ENCODE measurements around the gene CNN2. TPM values are rescaled to one million over a fixed set of nuclear protein-coding genes. Genes with fewer than 3 reads are reported as not detected.
A peak's percentile ranks its signal among the peaks of the same experiment; 100 is the strongest.

CNN2 gene
- total RNA-seq, 6 experiments from 2014 or later, result 16.4 to 53.8 (median 22.2) TPM

DNA sequence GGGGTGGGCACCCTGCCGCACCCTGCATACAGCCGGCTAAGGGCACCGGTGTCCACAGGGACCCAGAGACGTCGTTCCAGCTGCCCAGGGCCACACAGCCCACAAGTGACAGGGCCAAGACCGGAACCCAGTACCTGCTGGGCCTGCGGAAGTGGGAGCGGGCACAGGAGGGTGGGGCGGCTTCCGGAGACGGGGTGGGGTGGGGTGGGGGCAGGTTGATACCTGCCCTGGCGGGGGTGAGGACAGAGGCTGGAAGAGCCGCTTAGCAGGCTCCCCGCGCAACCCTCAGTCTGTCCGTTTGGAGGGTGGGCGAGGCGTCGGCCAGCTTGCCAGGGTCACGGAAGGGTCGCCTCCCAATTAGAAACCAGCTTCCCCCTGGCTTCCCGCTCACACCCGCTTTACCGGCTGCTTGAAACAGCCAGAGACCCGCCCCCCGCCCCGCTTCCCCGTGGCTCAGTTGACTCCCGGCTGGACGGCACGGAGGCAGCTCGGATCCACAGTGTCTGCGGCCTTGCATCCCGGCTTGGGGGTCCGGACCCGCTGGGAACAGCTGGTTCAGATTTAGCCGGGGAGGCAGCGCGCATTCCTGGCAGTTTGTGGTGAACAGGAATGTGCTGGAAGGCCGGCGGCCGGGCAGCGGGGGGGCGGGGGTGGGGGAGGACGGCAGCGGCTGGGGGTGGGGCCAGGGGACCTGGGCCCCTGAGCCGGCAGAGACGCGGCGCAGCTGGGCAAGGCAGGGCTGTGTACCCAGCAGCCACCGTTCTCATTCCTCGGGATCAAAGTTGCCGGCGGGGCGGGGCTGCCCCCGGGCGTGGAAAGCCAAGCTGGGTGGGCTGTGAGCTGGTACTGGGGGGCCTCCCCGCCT, 1.9 kb downstream of the CNN2 start:
- H3K27ac ChIP-seq, result peak overlapping the region; percentile 51 to 92 (median 87)
- peak overlapping the region; percentile 75 to 89 (median 79) for H3K4me3 ChIP-seq
- no peaks in the 10 kb centered on the region for H3K9me3 ChIP-seq
- H3K36me3 ChIP-seq, result peaks cover 0 to 7% (median 4%) of the 10 kb centered on the region in 4 donors
- ATAC-seq (peak; percentile 17 to 33 (median 23)), DNase-seq (no peak)
- intact Hi-C loops (cut with DNase I), result no loop called here
- TF ChIP-seq POLR2A (IDR thresholded peaks at IDR 0.05), result no peak
- TF ChIP-seq, protein P1, sequence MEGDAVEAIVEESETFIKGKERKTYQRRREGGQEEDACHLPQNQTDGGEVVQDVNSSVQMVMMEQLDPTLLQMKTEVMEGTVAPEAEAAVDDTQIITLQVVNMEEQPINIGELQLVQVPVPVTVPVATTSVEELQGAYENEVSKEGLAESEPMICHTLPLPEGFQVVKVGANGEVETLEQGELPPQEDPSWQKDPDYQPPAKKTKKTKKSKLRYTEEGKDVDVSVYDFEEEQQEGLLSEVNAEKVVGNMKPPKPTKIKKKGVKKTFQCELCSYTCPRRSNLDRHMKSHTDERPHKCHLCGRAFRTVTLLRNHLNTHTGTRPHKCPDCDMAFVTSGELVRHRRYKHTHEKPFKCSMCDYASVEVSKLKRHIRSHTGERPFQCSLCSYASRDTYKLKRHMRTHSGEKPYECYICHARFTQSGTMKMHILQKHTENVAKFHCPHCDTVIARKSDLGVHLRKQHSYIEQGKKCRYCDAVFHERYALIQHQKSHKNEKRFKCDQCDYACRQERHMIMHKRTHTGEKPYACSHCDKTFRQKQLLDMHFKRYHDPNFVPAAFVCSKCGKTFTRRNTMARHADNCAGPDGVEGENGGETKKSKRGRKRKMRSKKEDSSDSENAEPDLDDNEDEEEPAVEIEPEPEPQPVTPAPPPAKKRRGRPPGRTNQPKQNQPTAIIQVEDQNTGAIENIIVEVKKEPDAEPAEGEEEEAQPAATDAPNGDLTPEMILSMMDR (IDR thresholded peaks at IDR 0.05), result no peak
- H3K4me1 ChIP-seq, result no peaks in the 10 kb centered on the region
- 55% methylated on average over 4 of the region's 58 CpGs for WGBS (ENCODE audit: insufficient coverage, low coverage, low lambda C conversion rate, missing lambda C conversion rate)
- H3K27me3 ChIP-seq, result no peaks in the 10 kb centered on the region

DNA sequence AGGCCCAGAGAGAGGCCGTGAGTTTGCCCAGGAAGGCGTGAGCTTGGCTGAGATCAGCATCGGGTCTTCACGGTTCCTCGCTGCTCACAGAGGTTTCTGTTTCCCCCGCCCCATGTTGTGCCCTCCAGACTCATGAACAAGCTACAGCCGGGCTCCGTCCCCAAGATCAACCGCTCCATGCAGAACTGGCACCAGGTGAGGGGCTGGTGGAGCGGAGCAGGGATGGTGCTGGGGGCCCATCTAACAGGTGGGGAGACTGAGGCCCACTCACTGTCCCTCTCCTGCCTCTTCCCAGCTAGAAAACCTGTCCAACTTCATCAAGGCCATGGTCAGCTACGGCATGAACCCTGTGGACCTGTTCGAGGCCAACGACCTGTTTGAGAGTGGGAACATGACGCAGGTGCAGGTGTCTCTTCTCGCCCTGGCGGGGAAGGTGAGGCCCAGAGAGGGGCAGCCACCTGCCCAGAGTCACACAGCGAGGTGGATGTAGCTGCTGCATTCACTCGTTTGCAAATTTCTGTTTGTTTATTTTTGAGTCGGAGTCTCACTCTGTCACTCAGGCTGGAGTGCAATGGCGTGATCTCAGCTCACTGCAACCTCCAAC, 6.0 kb downstream of the CNN2 start:
- WGBS (ENCODE audit: insufficient coverage, low coverage, low lambda C conversion rate, missing lambda C conversion rate), result 78% methylated on average over 6 of the region's 20 CpGs
- DNase-seq (no peak), ATAC-seq (no peak)
- no peak overlapping the region for H3K4me3 ChIP-seq
- no peaks in the 10 kb centered on the region for H3K9me3 ChIP-seq
- no peaks in the 10 kb centered on the region for H3K27me3 ChIP-seq
- peaks cover 0 to 7% (median 4%) of the 10 kb centered on the region in 4 donors for H3K36me3 ChIP-seq
- intact Hi-C loops (cut with DNase I), result no loop called here
- no peaks in the 10 kb centered on the region for H3K4me1 ChIP-seq
- no peak for TF ChIP-seq POLR2A (IDR thresholded peaks at IDR 0.05)
- TF ChIP-seq, protein P1 (IDR thresholded peaks at IDR 0.05), result no peak
- no peak overlapping the region for H3K27ac ChIP-seq

DNA sequence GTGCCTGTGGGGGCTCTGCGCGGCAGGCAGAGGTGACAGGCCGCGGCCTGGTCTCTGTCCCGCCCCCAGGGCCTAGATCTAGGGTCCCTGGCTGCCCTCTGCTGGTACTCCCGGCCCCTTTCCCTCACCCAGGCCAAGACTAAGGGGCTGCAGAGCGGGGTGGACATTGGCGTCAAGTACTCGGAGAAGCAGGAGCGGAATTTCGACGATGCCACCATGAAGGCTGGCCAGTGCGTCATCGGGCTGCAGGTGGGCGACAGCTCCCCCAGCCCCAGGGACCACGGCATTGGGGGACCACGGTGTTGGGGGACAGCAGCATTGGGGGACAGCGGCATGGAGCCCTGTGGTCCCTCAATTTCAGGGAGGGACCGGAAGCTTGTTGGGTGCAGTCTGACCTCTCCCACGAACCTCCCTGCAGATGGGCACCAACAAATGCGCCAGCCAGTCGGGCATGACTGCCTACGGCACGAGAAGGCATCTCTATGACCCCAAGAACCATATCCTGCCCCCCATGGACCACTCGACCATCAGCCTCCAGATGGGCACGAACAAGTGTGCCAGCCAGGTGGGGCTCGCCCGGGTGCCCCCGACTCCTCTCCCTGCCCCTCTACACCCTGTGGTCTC, 9.7 kb downstream of the CNN2 start:
- 78% methylated on average over 9 of the region's 29 CpGs for WGBS (ENCODE audit: insufficient coverage, low coverage, low lambda C conversion rate, missing lambda C conversion rate)
- no peak overlapping the region for H3K4me3 ChIP-seq
- peaks cover 0 to 7% (median 4%) of the 10 kb centered on the region in 4 donors for H3K36me3 ChIP-seq
- no peak overlapping the region for H3K27ac ChIP-seq
- TF ChIP-seq, protein P1 (IDR thresholded peaks at IDR 0.05), result no peak
- TF ChIP-seq POLR2A (IDR thresholded peaks at IDR 0.05), result no peak
- no peak for ATAC-seq
- H3K4me1 ChIP-seq, result peaks cover 0 to 10% (median 3%) of the 10 kb centered on the region in 4 donors
- no peaks in the 10 kb centered on the region for H3K27me3 ChIP-seq
- no peaks in the 10 kb centered on the region for H3K9me3 ChIP-seq
- intact Hi-C loops (cut with DNase I), result no loop called here
- DNase-seq, result peak in 1 of 3 donors; percentile 18

DNA sequence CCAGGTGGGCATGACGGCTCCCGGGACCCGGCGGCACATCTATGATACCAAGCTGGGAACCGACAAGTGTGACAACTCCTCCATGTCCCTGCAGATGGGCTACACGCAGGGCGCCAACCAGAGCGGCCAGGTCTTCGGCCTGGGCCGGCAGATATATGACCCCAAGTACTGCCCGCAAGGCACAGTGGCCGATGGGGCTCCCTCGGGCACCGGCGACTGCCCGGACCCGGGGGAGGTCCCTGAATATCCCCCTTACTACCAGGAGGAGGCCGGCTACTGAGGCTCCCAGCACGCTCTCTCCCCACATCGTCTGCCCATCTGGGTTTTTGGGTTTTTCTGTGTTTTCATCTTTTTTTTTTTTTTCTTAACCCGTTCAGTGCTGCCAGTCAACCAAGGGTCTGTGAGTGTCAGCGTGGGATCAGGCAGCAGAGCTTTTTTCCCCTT, 11.2 kb downstream of the CNN2 start:
- ATAC-seq (no peak), DNase-seq (peak in 2 of 3 donors; percentile 30 to 60)
- intact Hi-C loops (cut with DNase I), result no loop called here
- peaks cover 0 to 3% (median 1%) of the 10 kb centered on the region in 4 donors for H3K36me3 ChIP-seq
- 70% methylated on average over 2 of the region's 22 CpGs for WGBS (ENCODE audit: insufficient coverage, low coverage, low lambda C conversion rate, missing lambda C conversion rate)
- H3K27me3 ChIP-seq, result no peaks in the 10 kb centered on the region
- no peak overlapping the region for H3K4me3 ChIP-seq
- peaks cover 0 to 10% (median 3%) of the 10 kb centered on the region in 4 donors for H3K4me1 ChIP-seq
- H3K9me3 ChIP-seq, result no peaks in the 10 kb centered on the region
- H3K27ac ChIP-seq, result peak overlapping the region in 2 of 3 donors; percentile 26 to 37
- TF ChIP-seq POLR2A (IDR thresholded peaks at IDR 0.05), result no peak
- TF ChIP-seq, protein P1 (IDR thresholded peaks at IDR 0.05), result no peak
